ENCODE data around the gene AMMECR1.
"Not testable (repeated sequence)": the region's sequence is repeated elsewhere in the genome, so short reads cannot be mapped to it uniquely, and the experiment has no call there.

AMMECR1 gene

GRCh38 chrX:110170029-110170428 is 147.9 kb downstream of the AMMECR1 start:
- DNase-seq (ENCODE audit: low read depth), result no peak

GRCh38 chrX:110168585-110168984 is 149.3 kb downstream of the AMMECR1 start:
- DNase-seq (ENCODE audit: low read depth), result no peak

DNA sequence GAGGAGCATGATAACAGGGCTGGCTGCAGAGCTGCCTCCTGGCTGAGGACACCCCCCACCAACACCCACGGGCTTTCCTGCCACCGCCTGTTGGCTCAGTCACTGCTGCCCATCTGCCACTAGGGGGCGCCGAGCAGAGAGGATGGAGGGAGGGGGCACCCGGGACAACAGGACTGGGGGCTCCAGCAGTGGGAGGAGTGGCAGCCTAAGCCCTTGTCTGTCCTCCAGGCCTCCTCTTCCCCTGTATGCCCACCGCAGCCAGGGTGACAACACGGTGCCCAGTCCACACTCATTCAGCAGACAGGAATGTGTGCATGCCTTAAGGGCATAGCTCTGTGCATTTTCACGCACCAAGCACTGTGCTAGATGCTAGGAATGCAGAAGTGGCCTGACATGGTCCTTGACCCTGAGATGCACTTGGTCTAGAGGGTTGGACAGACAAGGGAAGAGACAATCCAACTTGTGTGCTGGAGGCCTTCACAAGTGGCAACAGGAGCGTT is 149.9 kb downstream of the AMMECR1 start:
- DNase-seq (ENCODE audit: low read depth), result peak; percentile 34

GRCh38 chrX:110163488-110163887 is 154.4 kb downstream of the AMMECR1 start:
- no peak for DNase-seq (ENCODE audit: low read depth)

DNA sequence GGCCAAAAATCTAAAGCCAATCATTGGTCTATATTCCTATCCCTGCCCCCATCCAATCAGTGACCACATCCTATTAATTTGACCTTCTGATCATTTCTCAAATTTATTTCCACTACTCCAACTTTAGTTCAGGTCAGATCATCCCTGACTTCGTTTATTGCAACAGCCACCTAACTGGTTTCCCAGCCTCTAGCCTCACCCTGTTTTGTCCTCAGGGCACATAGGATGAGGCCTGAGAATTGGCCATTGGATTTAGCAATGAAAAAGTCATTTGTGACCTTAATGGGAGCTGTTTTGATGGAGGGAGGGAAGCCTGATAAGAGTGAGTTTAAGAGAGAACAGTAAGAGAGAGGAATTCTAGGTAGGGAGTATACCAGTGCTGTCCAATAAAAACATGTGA is 155.0 kb downstream of the AMMECR1 start:
- DNase-seq (ENCODE audit: low read depth), result no peak

DNA sequence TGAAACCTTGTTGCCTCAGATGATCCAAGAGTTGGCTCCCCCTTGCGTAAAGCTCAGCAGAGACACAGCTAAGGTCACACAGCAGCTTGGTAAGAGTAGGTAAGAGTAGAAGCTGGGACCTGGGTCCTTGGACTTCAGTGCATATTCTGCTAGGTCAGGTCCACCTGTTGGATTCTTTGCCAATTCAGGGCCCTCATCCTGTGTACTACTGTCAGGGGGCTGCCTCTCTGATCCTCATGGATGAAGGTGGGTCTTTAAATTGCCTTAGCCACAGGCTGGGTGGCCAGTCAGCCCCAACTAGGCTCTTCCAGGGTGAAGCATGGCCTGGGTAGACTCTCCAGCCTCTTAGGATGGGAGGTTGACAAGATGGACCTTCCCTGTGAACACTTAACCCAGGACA is 155.8 kb downstream of the AMMECR1 start:
- DNase-seq (ENCODE audit: low read depth), result no peak

DNA sequence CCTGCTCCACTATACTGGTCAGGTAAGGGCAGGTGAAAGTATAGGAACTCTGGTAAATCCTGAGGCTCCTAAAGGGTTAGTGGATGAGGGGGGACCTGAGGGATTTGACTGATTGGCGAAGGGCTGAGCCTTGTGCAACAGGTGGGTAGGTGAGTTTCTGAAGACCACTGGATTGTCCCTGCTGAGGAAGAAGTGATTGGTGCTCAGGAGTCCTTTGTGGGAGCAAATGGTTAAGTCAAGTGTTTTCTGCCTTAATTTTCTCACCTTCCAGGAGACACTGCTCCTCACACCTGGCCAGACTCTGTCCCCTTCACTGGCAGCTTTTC is 156.6 kb downstream of the AMMECR1 start:
- no peak for DNase-seq (ENCODE audit: low read depth)

- no peak for DNase-seq (ENCODE audit: low read depth)
Observed at GRCh38 chrX:110159865-110160264, 158.0 kb downstream of the AMMECR1 start.

GRCh38 chrX:110159235-110159634 is 158.7 kb downstream of the AMMECR1 start:
- no peak for DNase-seq (ENCODE audit: low read depth)

- DNase-seq (ENCODE audit: low read depth), result no peak
Observed at GRCh38 chrX:110157444-110157843, 160.4 kb downstream of the AMMECR1 start.

GRCh38 chrX:110156167-110156754 is 161.6 kb downstream of the AMMECR1 start:
- DNase-seq (ENCODE audit: low read depth), result no peak

GRCh38 chrX:110155759-110156158 is 162.1 kb downstream of the AMMECR1 start:
- no peak for DNase-seq (ENCODE audit: low read depth)

- DNase-seq (ENCODE audit: low read depth), result not testable (repeated sequence)
Observed at GRCh38 chrX:110154328-110154727, 163.6 kb downstream of the AMMECR1 start.

DNA sequence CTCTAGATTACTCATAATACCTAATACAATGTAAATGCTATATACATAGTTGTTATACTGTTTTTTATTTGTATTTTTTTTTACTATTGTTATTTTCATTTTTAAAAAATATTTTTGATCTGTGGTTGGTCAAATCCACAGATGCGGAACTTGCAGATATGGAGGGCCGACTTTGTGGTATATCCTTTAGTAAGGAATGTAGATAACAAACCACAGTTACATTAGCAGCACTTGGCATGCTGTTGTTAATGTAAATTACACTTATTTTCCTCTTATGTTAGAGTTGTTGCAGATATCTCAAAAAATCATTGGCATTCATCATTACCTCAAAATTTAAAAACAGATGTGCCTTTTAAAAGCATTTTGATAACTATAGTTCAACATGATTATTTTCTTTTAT is 164.0 kb downstream of the AMMECR1 start:
- no peak for DNase-seq (ENCODE audit: low read depth)

- DNase-seq (ENCODE audit: low read depth), result no peak
Observed at GRCh38 chrX:110153244-110153643, 164.6 kb downstream of the AMMECR1 start.

GRCh38 chrX:110146521-110146920 is 171.4 kb downstream of the AMMECR1 start:
- no peak for DNase-seq (ENCODE audit: low read depth)

DNA sequence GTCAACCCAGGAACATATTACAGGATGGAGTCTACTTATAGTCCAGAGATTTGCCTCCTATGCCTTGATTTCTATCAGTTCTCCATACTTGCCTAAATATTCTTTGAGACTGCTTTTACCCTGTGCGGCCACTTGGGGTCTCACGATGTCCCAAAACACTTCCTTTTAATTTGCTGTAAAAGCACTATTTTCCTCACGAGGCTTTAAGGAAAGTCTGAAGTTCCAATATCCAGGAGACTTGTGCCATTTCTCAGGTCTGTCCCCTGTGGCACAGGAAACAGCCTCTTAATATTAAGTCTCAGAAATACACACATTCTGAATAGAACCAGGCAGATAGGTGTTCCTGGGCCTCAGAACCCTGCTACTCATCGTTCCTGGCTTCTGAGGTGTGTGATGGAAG is 172.0 kb downstream of the AMMECR1 start:
- DNase-seq (ENCODE audit: low read depth), result no peak

- no peak for DNase-seq (ENCODE audit: low read depth)
Observed at GRCh38 chrX:110145311-110145710, 172.6 kb downstream of the AMMECR1 start.
